DOHH2 (cell line): ENCODE measurements around the gene ABHD17B.

Experiments used
- EZH2phosphoT487 ChIP-seq: fragments of 200-600 bp; sonication (generic); IDR thresholded peaks from 2 replicates; pipeline ENCODE4 v1.6.1; 2017; ENCODE audit warnings: borderline replicate concordance, mild to moderate bottlenecking, antibody characterized with exemption, low read length, moderate library complexity, mixed read lengths
- TF ChIP-seq, protein P1 (sequence below): fragments of 200-600 bp; sonication (generic); IDR thresholded peaks from one replicate; pipeline ENCODE4 v1.5.1; 2014; ENCODE audit warnings: antibody characterized with exemption, mild to moderate bottlenecking, low read depth, low read length; ENCODE audit not compliant: poor library complexity, severe bottlenecking

GRCh38 chr9:71844808-71845207, 66.2 kb downstream of the ABHD17B start:
- TF ChIP-seq, protein P1, sequence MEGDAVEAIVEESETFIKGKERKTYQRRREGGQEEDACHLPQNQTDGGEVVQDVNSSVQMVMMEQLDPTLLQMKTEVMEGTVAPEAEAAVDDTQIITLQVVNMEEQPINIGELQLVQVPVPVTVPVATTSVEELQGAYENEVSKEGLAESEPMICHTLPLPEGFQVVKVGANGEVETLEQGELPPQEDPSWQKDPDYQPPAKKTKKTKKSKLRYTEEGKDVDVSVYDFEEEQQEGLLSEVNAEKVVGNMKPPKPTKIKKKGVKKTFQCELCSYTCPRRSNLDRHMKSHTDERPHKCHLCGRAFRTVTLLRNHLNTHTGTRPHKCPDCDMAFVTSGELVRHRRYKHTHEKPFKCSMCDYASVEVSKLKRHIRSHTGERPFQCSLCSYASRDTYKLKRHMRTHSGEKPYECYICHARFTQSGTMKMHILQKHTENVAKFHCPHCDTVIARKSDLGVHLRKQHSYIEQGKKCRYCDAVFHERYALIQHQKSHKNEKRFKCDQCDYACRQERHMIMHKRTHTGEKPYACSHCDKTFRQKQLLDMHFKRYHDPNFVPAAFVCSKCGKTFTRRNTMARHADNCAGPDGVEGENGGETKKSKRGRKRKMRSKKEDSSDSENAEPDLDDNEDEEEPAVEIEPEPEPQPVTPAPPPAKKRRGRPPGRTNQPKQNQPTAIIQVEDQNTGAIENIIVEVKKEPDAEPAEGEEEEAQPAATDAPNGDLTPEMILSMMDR: no peak
- TF ChIP-seq EZH2phosphoT487: no peak
